Activated CD4-positive, CD25-positive, alpha-beta regulatory T cell (primary cell): ENCODE measurements around the gene CATSPERE.
"Not testable (repeated sequence)": the region's sequence is repeated elsewhere in the genome, so short reads cannot be mapped to it uniquely, and the experiment has no call there.

Experiments
- DNase-seq, 4 experiments: peaks; one replicate each; lab custom pipeline; 2025; lab: John Stamatoyannopoulos, UW

CATSPERE gene

GRCh38 chr1:244666672-244667418, 205.8 kb downstream of the CATSPERE start:
- DNase-seq = not testable (repeated sequence)

GRCh38 chr1:244667797-244668196, 206.7 kb downstream of the CATSPERE start:
- no peak for DNase-seq

- DNase-seq = no peak
Observed at GRCh38 chr1:244672946-244673682, 212.0 kb downstream of the CATSPERE start.

- no peak for DNase-seq
Observed at GRCh38 chr1:244674446-244674845, 213.4 kb downstream of the CATSPERE start.

GRCh38 chr1:244675167-244675566, 214.1 kb downstream of the CATSPERE start:
- DNase-seq = no peak

GRCh38 chr1:244678697-244679096, 217.6 kb downstream of the CATSPERE start:
- no peak for DNase-seq

- no peak for DNase-seq
Observed at GRCh38 chr1:244680667-244681066, 219.6 kb downstream of the CATSPERE start.

- DNase-seq = not testable (repeated sequence)
Observed at GRCh38 chr1:244682087-244682486, 221.0 kb downstream of the CATSPERE start.
